ENCODE results near the gene CDK19. TPM values are rescaled to one million over a fixed set of nuclear protein-coding genes. Genes with fewer than 3 reads are reported as not detected.

CDK19 gene
- total and polyA plus RNA-seq, 2 of the 13 experiments (the other 11 are each of a cell fraction or from before 2014, with no cell fraction given), result 13.4 to 27.0 TPM

DNA sequence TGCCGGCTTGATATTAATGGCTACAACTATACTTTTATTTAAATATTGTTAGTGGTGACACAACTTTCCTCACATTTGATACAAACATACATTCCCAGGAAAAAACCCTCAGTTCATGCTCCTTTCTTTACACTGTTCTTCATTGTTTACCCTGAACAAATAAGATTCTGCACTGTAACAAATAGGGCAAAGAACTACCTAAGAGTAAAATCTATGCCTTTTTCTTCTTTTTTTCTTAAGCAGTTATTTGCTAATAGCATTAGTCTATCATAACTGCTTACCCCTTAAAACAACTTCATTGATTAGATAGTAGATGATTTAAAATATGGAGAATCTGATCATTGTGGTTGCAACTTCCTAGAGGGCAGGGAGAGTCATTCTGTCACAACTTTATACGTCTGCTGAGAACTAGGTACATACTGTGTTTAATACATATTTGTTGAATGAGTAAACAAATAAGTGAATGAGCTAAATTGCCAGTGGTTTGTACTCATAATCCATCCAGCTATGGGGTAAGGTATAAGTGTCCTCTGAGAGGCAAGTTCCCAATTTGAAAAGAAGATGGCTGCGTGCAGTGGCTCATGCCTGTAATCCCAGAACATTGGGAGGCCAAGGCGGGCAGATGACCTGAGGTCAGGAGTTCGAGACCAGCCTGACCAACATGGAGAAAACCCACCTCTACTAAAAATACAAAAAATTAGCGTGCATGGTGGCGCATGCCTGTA, 161.0 kb downstream of the CDK19 start (continued):
- TF ChIP-seq ZNF251 (CRISPR knock-in tag; IDR thresholded peaks at IDR 0.05), result no peak
- TF ChIP-seq YEATS2 (CRISPR knock-in tag; IDR thresholded peaks at IDR 0.05; ENCODE audit: borderline replicate concordance), result no peak
- TF ChIP-seq NFATC3 (CRISPR knock-in tag; IDR thresholded peaks at IDR 0.05), result no peak
- TF ChIP-seq ZNF788 (CRISPR knock-in tag; IDR thresholded peaks at IDR 0.05; ENCODE audit: borderline replicate concordance), result no peak
- no peak for TF ChIP-seq CREB1 (IDR thresholded peaks at IDR 0.05)
- no peak for TF ChIP-seq CREB1 (CRISPR knock-in tag; IDR thresholded peaks at IDR 0.05)
- TF ChIP-seq ZNF674 (CRISPR knock-in tag; IDR thresholded peaks at IDR 0.05; ENCODE audit: low read depth), result no peak
- peak; percentile 86 for TF ChIP-seq PPARG (CRISPR knock-in tag; conservative IDR thresholded peaks at IDR 0.05)
- peak; percentile 85 for TF ChIP-seq SOX5 (CRISPR knock-in tag; IDR thresholded peaks at IDR 0.05; ENCODE audit: borderline replicate concordance)
- TF ChIP-seq CEBPG (CRISPR knock-in tag; IDR thresholded peaks at IDR 0.05), result peak; percentile 21; the same call in 1 of the 2 replicates
- TF ChIP-seq SKI (IDR thresholded peaks at IDR 0.05; ENCODE audit: partially characterized antibody), result peak; percentile 26
- no peak for TF ChIP-seq JUN (CRISPR knock-in tag; IDR thresholded peaks at IDR 0.05)
- peak; percentile 65; the same call in 1 of the 2 replicates for TF ChIP-seq DPF2 (CRISPR knock-in tag; IDR thresholded peaks at IDR 0.05; ENCODE audit: borderline replicate concordance, low read depth)
- no peak for TF ChIP-seq TRAFD1 (CRISPR knock-in tag; IDR thresholded peaks at IDR 0.05; ENCODE audit: borderline replicate concordance)
- no peak for TF ChIP-seq KMT2B (CRISPR knock-in tag; IDR thresholded peaks at IDR 0.05)
- TF ChIP-seq EEA1 (CRISPR knock-in tag; IDR thresholded peaks at IDR 0.05; ENCODE audit: borderline replicate concordance), result no peak
- TF ChIP-seq SNAPC2 (CRISPR knock-in tag; IDR thresholded peaks at IDR 0.05), result no peak
- no peak for TF ChIP-seq SMAD9 (CRISPR knock-in tag; IDR thresholded peaks at IDR 0.05)
- TF ChIP-seq ZNF160 (CRISPR knock-in tag; IDR thresholded peaks at IDR 0.05), result no peak
- TF ChIP-seq ZBTB43 (CRISPR knock-in tag; conservative IDR thresholded peaks at IDR 0.05), result no peak
- TF ChIP-seq XBP1 (CRISPR knock-in tag; IDR thresholded peaks at IDR 0.05), result no peak
- TF ChIP-seq, protein P1, sequence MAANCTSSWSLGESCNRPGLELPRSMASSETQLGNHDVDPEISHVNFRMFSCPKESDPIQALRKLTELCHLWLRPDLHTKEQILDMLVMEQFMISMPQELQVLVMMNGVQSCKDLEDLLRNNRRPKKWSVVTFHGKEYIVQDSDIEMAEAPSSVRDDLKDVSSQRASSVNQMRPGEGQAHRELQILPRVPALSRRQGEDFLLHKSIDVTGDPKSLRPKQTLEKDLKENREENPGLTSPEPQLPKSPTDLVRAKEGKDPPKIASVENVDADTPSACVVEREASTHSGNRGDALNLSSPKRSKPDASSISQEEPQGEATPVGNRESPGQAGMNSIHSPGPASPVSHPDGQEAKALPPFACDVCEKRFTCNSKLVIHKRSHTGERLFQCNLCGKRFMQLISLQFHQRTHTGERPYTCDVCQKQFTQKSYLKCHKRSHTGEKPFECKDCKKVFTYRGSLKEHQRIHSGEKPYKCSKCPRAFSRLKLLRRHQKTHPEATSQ (CRISPR knock-in tag; IDR thresholded peaks at IDR 0.05; ENCODE audit: borderline replicate concordance), result no peak; the same call in 1 of the 2 replicates
- TF ChIP-seq ELF4 (CRISPR knock-in tag; IDR thresholded peaks at IDR 0.05; ENCODE audit: borderline replicate concordance), result no peak
- TF ChIP-seq ZNF615 (CRISPR knock-in tag; IDR thresholded peaks at IDR 0.05; ENCODE audit: borderline replicate concordance), result no peak
- no peak for TF ChIP-seq ZNF816 (CRISPR knock-in tag; IDR thresholded peaks at IDR 0.05; ENCODE audit: borderline replicate concordance)
- no peak for TF ChIP-seq ZNF777 (CRISPR knock-in tag; IDR thresholded peaks at IDR 0.05)
- no peak for TF ChIP-seq ZNF484 (CRISPR knock-in tag; IDR thresholded peaks at IDR 0.05; ENCODE audit: borderline replicate concordance, low read depth)
- TF ChIP-seq FOXJ3 (CRISPR knock-in tag; IDR thresholded peaks at IDR 0.05; ENCODE audit: borderline replicate concordance), result peak; percentile 88; the same call in 1 of the 2 replicates

All from HepG2 (cell line).